GM18520 (cell line): Measurements from ENCODE around the gene CREB5.

ENCODE experiments used
- ATAC-seq: cut with Tn5 transposase; IDR thresholded peaks from one replicate; pipeline ENCODE4 v1.9.1; 2021; ENCODE audit not compliant: unreplicated experiment

The CREB5 gene

DNA sequence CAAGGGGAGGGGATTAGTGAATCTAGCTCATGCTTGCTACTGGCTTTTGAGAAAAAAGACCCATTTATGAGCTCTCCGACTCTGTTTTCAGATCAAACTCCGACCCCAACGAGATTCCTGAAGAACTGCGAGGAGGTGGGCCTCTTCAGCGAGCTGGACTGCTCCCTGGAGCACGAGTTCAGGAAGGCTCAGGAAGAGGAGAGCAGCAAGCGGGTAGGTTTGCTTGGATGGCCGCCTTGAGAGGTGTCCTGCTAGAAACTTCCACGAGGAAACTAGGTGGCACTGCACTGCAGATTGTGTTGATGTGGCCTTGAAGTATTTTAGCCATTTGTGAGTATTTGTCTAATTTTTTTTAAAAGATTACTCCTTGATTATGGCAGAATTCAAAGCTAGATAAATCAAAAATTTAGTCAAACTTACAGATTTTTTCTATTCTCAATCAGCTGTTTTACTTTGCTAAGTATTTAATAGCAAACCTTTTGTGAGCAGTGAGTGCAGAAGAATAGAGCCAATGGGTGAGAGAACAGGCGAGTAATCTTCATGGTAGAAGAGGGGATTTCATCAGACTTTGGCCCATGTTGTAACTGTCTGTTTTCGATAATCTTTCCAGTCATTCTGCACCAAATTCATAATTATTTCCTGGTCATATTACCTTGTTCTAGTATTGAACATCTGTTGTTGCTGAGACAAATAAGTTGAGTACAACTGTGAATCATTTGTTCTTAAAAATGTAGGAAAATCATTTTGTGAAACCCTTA, 95.4 kb downstream of the CREB5 start:
- no peak for ATAC-seq

DNA sequence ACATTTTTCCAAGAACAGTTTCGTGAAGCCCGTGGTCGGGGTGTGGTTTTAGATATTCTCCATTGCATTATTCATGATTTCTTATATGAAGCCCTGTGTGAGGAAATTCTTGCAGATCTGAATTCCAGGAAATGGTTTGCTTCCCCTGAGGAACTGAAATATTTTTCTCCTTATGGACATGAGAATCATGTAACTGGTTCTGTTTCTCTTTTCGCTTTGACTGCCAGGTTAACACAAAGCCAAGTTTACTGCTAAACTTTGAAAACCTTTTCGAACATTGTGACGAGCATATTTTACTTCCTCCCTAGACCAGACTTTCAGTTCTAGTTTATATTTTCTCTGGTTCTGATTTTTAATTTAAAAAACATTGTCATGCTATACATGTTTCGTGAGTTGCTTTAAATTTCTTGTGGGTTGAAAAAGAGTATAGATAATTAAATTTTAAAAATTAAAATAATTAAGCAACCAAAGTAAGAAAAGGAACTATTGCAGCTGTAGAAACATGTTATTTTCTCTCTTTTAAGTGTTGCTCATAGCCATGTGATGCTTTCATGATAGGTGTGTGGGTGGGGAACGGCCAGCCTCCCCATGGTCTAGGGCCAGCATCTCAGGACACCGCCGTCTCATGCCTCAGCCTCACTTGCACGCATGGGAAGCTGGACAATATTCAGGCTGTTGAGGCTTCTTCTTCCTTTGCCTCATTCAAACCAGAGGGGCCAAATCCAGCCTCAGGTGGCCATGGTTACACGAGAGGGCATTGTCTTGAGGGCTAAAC, 97.1 kb downstream of the CREB5 start:
- no peak for ATAC-seq

DNA sequence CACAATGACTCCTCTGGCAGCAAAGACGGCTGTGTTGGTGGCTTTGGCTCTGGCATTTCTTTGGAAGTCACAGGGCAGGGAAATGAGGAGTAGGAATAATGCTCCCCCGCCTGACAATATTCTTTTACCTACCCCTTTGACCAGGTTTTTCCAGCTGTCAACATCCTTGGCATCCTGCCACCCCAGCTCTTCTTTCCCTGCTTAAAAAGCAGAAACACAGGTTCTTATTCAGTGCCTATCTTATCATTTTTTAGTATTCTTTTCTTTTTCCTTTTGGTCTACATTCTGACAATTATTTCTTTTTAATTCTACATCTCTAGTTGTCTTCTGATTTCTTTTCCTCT, 97.7 kb downstream of the CREB5 start:
- ATAC-seq, result no peak

DNA sequence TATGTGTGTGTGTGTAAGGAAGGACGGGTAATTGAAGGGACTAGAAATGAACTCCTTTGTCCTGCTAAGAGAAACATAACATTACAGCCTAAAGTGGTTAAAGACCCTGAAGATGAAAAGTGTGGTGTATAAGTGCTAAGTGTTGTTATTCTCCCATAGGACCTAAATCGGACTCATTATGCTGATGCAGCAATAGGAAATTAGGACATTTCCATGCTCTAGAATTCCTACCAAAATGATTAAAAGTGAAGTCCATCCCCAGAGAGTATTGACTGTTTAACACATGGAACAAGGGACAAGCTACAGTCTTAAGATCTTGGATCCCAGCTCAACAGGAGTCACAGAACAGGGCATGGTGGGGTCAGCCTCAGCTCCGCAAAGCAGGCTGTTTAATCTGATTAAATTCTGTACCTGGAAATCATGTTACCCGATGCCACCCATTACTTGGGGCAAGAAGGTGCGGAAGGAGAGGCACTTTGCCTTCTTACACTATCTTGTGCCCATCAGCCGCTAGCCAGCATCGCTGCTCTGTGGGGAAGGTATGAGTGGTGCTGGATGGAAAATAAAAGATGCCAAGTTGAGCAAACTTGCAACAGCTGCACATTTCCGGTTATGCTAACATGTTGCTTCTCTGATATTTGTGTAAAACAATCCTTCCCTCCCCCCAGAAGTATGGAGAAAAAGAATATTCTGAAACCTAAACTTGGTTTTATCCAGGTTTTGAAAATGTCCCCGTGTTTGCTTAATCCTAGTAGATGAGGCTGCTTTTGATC, 100.5 kb downstream of the CREB5 start:
- no peak for ATAC-seq

DNA sequence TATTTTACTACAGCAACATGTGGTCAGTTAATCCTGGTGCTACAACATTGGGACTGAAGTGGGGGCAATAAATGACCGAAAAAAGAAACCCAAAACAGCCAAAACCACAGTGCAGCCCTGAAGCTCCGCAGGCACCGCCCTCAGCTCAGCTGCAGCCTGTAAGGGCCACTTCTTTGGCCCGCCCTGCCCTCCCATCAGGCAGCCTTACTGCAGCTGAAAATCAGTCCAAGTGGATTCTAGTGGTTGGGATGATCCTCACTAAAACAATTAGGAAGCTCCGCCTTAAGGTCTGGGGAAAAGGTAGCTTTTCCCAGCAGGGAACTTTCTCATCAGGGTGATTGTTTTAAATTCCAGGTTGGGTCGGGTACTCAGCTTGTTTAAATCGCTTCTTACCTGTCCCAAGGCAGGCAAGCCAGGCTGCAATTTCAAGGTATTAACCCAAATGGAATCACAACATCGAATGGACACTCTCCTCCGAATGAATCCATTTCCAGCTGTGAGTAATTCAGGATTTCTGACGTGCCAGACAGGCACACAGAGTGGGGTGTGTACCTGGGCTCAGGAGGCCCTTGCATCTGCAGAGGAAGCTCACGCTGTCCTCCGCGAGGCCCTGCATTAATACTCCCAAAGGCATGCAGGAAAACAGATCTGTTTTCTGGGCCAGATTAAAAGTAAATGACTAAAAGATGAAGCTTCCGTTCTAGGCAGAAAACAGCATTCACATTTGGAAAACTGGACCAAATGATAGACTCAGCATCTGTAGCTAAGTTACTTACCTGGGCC, 104.3 kb downstream of the CREB5 start:
- ATAC-seq, result no peak

DNA sequence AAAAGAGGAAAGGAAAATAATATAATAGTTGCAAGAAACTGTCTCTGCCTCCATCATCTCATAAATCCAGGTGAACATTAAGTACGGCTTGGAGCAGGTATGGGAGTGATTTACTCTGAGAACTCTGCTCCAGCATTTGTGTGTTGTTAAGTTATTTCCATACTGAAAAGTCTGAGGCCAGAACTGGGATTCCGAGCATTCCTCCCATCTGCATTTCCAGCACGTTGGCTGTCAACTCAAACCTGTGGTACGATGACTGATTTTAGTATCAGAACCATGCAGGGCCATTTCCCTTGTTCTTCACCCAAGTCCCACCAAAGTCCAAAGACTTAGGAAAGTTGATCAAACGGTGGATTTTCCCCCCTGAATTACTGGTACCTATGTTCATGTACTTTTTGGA, 104.9 kb downstream of the CREB5 start:
- no peak for ATAC-seq

DNA sequence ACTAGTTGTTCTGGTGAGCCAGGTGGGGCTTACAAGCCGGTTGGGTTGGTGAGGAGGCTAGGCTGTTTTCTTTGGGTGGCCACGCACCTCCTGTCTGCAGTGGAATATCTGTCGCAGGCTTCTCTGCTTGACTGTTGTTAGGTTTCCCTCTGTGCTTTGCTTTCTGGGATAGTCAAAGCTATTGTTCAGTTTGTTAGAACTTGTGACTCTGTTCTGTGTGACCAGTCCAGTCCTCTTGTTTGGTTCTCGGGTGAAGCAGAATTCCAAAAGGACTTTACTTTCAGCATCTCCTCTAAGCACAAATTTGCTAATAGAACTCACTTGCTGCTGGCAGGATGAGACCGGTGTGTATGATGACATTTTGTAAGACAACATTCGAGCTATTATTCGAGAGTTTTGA, 105.3 kb downstream of the CREB5 start:
- ATAC-seq, result no peak

DNA sequence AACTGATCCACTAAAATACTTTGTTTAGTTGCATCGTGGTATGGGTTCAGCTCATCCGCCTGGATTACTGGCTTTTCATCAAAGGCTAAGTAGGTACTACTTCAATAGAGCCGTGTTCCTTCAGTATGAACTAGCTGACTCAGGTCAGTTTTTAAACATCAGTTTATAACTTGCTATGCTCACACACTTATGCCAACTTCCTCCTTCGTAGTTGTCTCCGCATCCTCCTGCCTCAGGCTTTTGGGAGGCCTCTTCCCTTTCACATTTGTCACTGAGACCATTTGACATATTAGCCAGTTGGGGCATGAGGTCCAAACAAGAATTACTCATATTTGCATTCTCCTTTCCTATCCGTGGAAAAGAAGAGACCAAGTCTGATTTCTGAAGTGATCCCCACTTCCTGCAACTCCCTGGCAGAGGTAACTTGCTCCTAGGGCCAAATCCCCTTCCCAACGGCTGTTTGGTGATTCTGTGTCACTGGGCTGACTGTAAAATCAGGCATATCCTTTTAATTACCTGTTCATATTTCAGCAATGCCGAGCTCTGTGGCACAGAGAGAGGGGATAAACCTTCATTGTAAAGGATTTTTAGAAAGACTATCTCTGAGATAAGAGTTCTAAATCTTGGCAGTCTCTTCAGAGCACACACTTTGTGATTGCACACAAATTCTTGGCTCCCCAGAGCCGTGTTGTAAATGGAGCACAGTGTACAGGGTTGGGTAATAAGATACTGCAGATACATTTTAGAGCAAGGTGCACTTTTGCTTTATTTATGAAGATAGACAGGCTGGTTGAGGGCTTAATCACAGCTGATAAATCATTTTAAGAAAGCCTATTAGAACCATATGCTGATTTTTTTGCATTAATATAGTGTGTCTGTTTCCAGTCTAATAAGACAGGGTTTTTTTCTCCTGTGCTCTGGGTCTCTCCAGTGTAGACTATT, 108.0 kb downstream of the CREB5 start:
- ATAC-seq, result no peak

DNA sequence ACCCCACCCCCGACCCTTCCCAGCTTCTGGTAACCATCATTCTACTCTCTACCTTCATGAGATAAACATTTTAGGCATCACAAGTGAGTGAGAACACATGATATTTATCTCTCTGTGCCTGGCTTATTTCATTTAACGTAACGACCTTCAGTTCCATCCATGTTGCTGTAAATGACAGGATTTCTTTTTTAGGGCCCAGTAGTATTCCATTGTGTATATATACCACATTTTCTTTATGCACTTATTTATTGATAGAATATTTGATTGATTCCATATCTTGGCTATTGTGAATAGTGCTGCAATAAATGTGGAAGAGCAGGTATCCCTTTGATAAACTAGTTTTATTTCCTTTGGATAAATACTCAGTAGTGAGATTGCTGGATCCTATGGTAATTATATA, 112.7 kb downstream of the CREB5 start:
- ATAC-seq, result no peak

DNA sequence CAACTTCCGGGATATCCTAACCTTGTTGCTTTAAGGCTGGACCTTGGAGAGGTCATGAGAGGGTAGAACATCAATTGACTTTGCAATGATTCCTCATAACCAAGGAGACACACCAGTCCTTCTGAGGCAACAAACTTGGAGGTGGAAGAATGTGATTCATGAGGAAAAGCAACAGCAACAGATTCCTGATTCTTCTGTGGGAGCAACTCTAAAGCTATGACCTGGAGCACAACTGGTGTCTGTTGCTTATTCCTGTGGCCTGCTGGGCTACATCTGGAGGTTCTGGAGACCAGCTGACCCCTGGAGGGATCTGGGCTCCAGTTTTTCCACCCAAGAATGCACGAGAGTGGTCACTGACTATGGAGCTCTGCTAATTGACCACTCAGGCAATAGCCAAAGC, 116.6 kb downstream of the CREB5 start:
- no peak for ATAC-seq

DNA sequence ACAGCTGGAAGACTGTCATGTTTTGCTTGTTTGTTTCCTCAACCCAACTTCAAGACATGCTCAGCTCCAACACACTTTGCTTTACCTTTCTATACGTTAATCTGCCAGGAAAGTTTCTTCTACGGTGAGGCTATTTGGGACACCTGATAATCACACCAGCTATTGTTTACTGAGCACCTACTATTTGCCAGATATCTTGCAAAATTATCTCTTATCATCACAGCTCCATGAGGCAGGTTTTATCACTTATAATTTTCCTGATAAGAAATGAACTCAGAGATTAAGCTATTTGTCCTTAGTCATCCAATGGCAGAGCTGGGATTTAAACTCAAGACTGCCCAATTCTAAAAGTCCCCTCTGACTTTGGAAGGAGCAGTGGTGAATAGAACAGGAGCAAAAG, 117.4 kb downstream of the CREB5 start:
- ATAC-seq, result no peak

DNA sequence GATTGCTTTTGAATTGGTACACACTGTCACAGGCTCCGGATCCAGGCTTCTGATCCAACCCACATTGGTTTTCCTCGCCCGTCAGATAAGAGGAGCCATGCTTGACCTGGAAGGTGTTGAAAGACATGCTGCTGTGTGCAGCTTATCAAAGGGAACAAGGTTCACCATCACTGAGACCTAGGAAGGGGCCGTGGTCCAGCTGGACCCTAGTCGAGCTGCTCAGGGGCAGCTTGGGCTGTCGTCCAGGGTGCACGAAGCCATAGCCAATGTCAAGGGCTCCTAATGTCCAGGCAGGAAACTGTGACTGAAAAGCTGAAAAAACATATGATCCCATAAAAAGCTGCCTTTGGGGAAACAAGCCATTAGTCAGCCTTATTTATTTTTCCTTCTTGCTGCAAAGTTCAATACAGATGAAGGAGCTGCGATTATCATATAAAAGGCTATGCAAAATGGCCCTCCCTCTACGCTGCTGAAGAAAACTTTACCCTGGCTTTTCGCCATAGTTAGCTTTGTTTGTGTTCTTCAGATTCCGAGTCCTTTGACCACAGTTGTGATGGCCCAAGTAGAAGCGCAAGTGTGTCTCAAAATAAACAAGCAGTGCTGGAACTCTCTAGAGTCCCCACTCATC, 118.0 kb downstream of the CREB5 start:
- no peak for ATAC-seq

DNA sequence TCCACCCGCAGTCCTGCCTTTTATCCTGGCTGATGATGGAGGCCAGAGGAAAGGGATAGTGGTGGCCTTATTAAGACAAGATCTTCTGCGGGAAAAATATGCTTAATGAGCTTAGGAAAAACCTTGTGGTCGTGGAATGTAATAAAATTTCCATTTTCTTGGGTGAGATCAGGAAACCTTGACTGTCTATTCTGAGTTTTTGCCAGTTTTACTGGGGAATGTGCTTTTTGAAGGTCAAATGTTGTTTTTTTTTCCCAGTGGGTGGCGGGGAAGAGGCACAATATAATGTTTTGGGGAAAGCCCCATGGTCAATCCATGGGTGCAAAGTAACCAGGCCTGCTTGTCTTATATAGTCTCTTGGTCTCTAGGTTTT, 118.5 kb downstream of the CREB5 start:
- no peak for ATAC-seq

DNA sequence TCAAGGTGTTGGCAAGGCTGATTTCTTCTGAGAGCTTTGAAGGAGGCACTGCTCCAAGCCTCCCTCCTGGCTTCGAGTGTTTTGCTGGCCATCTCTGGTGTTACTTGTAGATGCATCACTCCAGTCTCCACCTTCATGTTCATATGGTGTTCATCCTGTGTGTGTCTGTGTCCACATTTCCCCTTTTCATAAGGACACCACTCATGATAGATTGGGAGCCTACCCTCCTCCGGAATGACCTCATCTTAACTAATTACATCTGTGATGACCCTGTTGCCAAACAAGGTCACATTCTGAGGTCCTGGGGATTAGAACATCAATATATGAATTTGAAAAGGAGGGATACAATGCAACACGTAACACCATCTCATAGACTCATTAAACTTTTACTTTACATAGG, 119.0 kb downstream of the CREB5 start:
- ATAC-seq, result no peak

DNA sequence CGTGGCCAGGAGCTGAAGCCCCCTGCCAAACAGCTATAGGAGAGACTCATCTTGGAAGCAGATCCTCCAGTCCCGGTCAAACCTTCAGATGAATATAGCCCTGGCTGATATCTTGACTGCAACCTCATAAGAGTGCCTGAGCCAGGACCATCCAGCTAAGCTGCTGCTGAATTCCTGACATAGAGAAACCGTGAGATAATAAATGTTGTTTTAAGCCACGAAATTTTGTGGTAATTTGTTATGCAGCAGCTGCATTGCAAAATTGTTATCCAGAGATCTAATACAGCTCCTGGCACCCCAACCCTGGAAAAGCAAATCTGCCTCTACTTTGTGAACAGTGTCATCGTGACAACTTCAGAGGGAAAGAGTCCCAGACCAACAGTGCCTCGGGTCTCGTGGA, 119.9 kb downstream of the CREB5 start:
- no peak for ATAC-seq

DNA sequence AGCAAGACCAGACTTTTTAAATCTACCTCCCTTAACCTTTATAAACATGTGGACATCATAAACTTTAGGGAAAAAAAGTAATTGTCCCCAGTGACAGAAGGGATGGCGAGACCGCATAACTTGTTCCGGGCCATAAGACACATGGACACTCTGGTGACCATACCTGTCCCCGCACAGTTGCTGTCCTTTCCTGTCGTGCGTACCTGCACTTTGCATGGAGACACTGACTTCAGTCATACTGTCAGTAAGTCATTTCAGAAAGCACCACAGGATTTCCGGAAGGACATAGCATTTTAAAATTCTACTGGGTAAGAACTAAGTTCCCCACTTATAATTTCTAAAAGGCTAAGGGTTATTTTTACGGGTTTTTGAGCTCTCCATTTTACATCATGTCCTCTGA, 120.9 kb downstream of the CREB5 start:
- no peak for ATAC-seq

DNA sequence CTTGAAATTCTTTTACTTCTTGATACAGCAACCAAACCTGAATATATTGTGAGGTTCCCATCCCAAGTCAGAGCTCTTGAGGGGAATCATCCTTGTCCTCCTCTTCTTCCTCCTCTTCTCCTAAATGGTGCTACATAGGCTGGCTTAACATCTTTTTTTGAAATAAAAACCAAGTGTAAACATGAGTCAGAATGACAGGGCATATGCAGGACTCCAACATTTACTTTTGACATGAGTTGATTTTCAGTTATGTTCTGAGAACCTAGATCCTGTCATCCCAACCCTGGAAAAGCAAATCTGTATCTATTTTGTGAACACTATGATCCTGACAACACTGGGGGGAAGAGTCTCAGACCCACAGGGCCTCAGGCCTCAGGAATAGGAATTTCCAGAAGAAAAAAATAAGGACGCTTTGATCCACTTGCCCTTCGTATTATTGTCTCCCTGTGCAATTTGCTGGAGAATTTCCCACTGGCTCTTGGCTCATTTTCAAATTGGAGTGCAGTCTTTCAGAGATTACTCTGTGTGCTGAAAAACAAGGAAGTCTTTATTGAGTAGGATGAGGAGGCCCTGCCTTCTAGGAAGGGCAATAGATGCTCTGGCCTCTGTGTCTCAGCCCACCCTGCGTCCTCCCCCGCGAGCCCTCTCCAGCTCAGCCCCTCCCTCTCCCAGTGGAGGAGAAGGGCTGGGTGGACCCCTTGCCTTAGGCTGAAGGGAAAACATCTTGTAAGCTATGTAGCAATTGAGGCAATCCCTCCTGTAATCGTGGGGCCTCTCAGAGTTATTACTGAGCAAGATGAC, 121.6 kb downstream of the CREB5 start:
- no peak for ATAC-seq

DNA sequence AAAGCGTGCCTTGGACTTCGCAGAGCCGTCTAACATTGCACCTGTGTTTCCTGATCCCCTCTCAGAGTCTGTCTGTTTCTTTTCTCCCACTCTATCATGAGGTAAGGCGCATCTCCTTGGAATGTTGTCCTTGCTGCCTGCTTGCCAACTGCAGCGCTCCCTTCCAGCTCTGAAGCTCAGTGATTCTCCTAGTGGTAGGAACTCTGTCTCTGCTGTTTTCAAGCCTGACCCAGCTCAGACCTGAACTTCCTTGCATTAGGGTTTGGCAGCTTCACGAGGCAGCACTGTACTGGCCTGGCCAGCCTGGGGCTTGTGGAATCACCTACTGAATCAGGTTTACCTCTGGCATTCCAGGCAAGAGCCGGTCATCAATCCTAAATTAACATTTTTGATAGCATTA, 123.9 kb downstream of the CREB5 start:
- ATAC-seq, result no peak
